ENCODE results near the gene BRD4.
"Not testable (repeated sequence)": the region's sequence is repeated elsewhere in the genome, so short reads cannot be mapped to it uniquely, and the experiment has no call there.

BRD4 gene

GRCh38 chr19:15332311-15332996 lies at the start of gene BRD4:
BRD4 (minus strand) TSS chr19:15332539; CDS start chr19:15273099, 59,440 bp downstream.
- peak; percentile 90 for DNase-seq (ENCODE audit: low spot score)

DNA sequence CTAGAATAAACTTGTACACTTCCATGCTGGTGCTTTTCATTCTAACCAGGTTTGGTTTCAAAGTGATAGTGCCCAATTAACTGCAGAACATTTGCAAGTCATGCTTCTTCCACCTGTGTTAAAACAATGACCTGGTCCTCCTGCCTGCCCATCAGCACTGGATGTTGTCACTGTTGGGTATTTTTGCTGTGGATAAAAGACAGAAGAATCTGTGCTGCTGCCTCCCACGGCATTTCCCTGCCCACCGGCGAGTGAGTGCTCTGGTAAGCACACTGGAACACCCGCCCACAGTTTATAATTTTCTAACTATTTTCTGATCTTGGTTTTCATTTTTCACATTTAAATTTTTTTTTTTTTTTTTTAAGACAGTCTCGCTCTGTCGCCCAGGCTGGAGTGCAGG lies 49.5 kb upstream of the BRD4 start:
- DNase-seq (ENCODE audit: low spot score): no peak

DNA sequence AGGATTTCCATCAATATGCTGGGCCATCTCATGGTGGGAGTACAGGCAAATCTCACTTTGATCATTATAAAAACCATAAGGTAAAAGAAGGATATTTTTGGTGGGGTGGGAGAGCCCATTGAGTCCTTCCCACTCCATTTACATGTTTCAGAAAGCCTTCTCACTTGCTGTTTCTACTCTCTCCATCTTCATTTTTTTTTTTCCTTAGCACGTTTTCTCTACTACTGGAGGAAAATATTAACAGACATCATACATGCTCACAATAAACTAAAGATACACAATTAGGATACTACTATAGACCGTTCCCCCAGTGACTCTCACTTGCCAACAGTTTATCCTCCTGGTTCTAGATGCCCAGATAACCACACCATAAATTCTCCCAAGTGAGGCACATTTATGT lies 49.1 kb upstream of the BRD4 start:
- DNase-seq (ENCODE audit: low spot score): no peak

GRCh38 chr19:15379999-15380647 lies 47.8 kb upstream of the BRD4 start:
- peak; percentile 21 for DNase-seq (ENCODE audit: low spot score)

GRCh38 chr19:15379083-15379998 lies 47.0 kb upstream of the BRD4 start, which contains the start of gene AKAP8:
AKAP8 (minus strand) TSS chr19:15379787; CDS start chr19:15379731, 56 bp downstream.
- peak; percentile 100 for DNase-seq (ENCODE audit: low spot score)

DNA sequence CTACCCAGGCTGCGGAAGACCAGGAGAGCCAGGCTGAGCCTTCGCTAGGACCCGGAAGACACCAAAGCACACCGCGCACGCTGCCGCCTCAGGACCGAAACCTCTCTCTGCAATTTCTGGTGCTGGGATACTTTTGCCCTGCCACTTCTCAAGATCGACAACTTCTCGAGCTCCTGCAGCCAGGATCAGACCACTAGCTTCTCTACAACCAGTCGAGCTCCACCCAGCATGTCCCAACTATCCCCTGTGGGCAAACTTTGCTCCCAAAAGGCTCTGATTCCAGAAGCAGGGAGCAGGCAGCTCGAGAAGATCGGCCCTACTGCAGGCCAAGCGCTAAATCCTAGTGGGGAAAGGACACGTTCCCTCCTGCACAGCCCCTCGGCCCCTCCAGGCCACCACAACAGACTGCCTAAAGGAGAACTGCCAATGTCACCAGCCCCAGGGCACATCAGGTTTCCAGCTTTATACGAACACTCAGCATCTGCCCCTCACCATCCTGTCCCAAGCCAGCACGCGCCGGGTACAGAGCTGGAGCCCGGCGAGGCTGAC lies 46.3 kb upstream of the BRD4 start:
- peak; percentile 65 for DNase-seq (ENCODE audit: low spot score)

DNA sequence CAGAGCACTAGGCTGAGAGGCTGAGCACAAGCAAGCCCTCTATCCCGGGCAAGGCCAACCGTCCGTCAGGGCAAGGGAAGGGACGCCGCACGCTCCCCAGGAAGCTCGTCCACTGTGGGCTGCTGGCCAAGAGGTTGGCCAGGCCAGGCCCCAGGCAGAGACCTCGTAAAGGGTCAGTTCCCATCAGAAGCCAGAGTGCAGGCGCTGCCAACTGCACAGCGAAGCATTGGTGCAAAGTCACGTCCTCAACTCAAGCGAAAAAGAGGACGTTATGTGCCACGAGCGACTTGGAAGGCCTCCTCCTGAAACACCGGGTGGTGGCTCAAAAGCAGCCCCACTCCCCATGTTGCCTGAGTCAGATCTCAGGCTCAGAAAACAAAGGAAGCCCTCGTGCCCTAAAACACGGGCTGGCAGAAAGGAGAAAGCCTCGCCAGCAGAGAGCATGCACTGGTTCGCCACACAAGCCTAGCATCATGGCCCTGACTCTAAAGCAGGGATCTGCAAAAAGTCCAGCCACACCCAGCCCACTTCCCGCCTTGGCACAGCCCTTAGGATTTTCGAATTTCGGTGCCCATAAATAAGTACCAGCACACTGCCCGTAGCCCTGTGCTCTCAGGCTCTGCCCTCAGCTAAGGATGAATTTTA lies 42.6 kb upstream of the BRD4 start:
- DNase-seq (ENCODE audit: low spot score): no peak

GRCh38 chr19:15374105-15374651 lies 41.8 kb upstream of the BRD4 start:
- DNase-seq (ENCODE audit: low spot score): no peak

DNA sequence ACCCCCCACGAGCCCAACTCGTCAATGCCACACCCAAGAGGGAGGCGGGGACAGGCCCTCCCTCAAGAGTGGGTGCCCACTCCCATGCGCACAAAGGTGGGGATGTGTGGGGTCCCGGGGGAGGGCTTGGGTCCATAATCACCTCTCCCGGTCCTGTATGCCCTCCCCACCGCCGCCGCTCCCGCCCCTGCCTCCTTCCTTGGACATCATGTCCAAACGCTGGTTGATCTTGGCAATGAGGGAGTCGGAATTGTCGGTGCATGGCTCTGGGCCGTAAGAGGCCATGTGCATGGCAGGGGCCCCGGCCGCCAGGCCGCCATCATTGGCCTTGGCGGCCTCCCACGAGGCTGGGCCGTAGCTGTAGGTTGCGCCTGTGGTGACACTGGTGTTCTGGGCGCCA lies 41.3 kb upstream of the BRD4 start:
- DNase-seq (ENCODE audit: low spot score): no peak

GRCh38 chr19:15372891-15373301 lies 40.6 kb upstream of the BRD4 start:
- DNase-seq (ENCODE audit: low spot score): no peak

GRCh38 chr19:15372470-15372869 lies 40.1 kb upstream of the BRD4 start:
- no peak for DNase-seq (ENCODE audit: low spot score)

DNA sequence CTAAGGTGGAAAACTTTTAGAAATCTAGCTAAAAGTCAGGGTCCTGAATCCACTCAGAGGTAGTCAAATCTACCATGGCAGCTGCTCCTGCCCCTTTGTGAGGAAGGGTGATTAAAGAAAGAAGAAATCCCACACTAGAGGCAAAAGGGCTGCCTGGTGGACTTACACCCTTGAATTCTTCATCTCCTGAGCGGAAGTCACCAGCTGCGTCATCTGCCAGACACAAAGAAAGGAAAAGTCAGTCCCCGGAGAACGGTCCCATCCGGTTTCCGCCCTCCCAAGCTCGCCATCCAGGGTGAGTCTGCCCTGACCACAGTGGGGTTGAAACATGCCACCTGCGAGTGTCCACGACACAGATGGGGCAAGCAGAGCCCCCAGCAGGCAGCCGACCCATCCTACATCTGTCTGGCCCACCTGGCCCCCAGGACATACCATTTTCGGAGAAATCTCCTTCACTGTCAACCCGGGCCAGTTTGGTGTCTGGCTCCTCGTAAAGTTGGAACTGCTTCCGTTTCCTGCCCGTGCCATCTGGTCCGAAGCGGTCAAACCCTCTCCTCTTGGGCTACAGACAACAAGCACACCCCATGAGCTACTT lies 39.5 kb upstream of the BRD4 start:
- no peak for DNase-seq (ENCODE audit: low spot score)

DNA sequence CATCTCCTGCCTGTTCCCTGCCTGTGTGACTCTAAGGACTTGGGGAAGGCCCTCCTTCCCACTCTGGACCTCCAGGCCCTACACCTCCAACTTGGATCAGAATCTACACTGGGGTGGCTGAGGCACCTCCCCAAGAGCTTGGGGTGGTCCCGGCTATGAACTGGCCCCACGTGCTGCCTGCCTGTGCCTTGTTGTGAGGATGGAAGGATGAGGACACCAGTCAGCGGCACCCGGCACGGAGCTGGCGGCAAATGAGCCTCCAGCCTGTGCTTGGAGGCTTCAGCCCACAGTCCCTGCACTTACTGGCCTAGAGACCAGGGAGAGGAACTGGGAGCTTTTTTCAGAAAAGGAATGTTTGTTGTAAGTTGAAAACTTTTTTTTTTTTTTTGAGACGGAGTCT lies 38.8 kb upstream of the BRD4 start:
- no peak for DNase-seq (ENCODE audit: low spot score)

GRCh38 chr19:15369594-15369891 lies 37.2 kb upstream of the BRD4 start:
- no peak for DNase-seq (ENCODE audit: low spot score)

- DNase-seq (ENCODE audit: low spot score): no peak
Measured at GRCh38 chr19:15368798-15369593, 36.7 kb upstream of the BRD4 start.

DNA sequence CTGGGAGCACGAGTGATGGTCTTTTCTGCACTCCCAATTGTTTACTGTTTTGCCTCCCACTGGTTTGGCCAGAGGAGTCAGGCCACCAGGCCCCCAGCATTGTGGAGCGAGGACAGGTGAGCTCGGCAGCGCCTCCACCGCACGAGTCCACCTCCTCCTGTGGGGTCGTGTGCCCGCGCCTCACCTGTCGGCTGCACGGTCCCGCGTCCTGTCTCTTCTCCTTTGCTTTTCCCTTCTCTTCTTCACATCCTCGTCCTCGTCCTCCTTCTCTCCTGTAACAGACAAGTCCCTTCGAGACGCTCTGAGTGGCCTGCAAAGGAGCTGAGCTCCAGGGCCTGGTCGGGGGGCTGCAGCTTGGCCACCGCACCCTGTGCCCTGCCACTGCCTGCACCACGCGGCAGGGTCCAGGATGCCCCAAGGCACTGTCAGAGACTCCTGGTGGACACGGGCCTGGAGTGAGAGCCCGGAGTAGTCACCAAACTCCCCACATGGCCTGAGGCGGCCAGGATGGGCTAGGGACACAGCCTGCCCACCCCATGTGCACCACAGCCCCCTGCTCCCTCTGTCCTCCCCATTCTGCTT lies 35.8 kb upstream of the BRD4 start:
- DNase-seq (ENCODE audit: low spot score): no peak

GRCh38 chr19:15367439-15367838 lies 35.1 kb upstream of the BRD4 start:
- no peak for DNase-seq (ENCODE audit: low spot score)

GRCh38 chr19:15365264-15365663 lies 32.9 kb upstream of the BRD4 start:
- no peak for DNase-seq (ENCODE audit: low spot score)

- DNase-seq (ENCODE audit: low spot score): not testable (repeated sequence)
Measured at GRCh38 chr19:15363791-15364190, 31.5 kb upstream of the BRD4 start.

- DNase-seq (ENCODE audit: low spot score): not testable (repeated sequence)
Measured at GRCh38 chr19:15363048-15363447, 30.7 kb upstream of the BRD4 start.
